Neutrophil (primary cell): ENCODE measurements around the gene HPS6.

Experiments
- H3K27ac ChIP-seq: fragments of 200-600 bp; sonication (generic); 2 replicates; pipeline ENCODE4 v1.5.1; 2016; ENCODE audit warnings: mild to moderate bottlenecking, moderate library complexity
- H3K27me3 ChIP-seq: fragments of 200-600 bp; sonication (generic); 2 replicates; pipeline ENCODE4 v1.6.0; 2016; ENCODE audit warnings: mild to moderate bottlenecking
- H3K36me3 ChIP-seq: fragments of 200-600 bp; sonication (generic); 2 replicates; pipeline ENCODE4 v1.5.1; 2017
- H3K4me1 ChIP-seq, 2 experiments: fragments of 200-600 bp in 1 of 2; sonication (generic) in 1 of 2; 1 replicate in 1 of 2; 2 replicates in 1 of 2; pipeline versions ENCODE4 v1.5.1 to v1.6.1; 2013 to 2016; ENCODE audit warnings: low read depth in 1 of 2, low read length in 1 of 2, mild to moderate bottlenecking in 1 of 2, moderate library complexity in 1 of 2; ENCODE audit not compliant: control insufficient read depth in 1 of 2, insufficient read depth in 1 of 2
- H3K4me3 ChIP-seq, 2 experiments: fragments of 200-600 bp in 1 of 2; sonication (generic) in 1 of 2; 1 replicate in 1 of 2; 2 replicates in 1 of 2; pipeline ENCODE4 v1.5.1; 2013 to 2016; ENCODE audit warnings: low read depth in 1 of 2, low read length in 1 of 2, mild to moderate bottlenecking in 1 of 2, moderate library complexity in 1 of 2
- H3K9me3 ChIP-seq: fragments of 200-600 bp; sonication (generic); 2 replicates; pipeline ENCODE4 v1.5.1; 2016
- CTCF ChIP-seq: fragments of 200-600 bp; sonication (generic); IDR thresholded peaks from 2 replicates; pipeline ENCODE4 v1.5.1; 2016; ENCODE audit warnings: antibody characterized with exemption

HPS6 gene

GRCh38 chr10:102064868-102065560 is at the start of gene HPS6:
TSS of gene HPS6 (plus strand) at chr10:102065349. CDS start at chr10:102065475, 126 bp downstream.
- peak within 1 kb of the TSS; percentile 94 for H3K27ac ChIP-seq
- peaks cover 36 to 38% of the 10 kb centered on the region in 2 experiments for H3K4me1 ChIP-seq
- H3K4me3 ChIP-seq = peak within 1 kb of the TSS; percentile 81 to 92
- peaks cover 12% of the 10 kb centered on the region for H3K36me3 ChIP-seq
- no peaks in the 10 kb centered on the region for H3K27me3 ChIP-seq
- peak; percentile 72 for TF ChIP-seq CTCF
- no peaks in the 10 kb centered on the region for H3K9me3 ChIP-seq

- no peaks in the 10 kb centered on the region for H3K4me1 ChIP-seq
- H3K36me3 ChIP-seq = peaks cover 57% of the 10 kb centered on the region
- H3K27ac ChIP-seq = no peak overlapping the region
- H3K27me3 ChIP-seq = no peaks in the 10 kb centered on the region
- H3K9me3 ChIP-seq = no peaks in the 10 kb centered on the region
- TF ChIP-seq CTCF = no peak
- H3K4me3 ChIP-seq = no peak overlapping the region
These were observed 48.7 kb upstream of the HPS6 start for GRCh38 chr10:102016416-102016815.

- TF ChIP-seq CTCF = no peak
- no peaks in the 10 kb centered on the region for H3K9me3 ChIP-seq
- no peak overlapping the region for H3K4me3 ChIP-seq
- H3K27me3 ChIP-seq = no peaks in the 10 kb centered on the region
- H3K36me3 ChIP-seq = peaks cover 52% of the 10 kb centered on the region
- H3K4me1 ChIP-seq = no peaks in the 10 kb centered on the region
- H3K27ac ChIP-seq = no peak overlapping the region
These were observed 47.9 kb upstream of the HPS6 start for GRCh38 chr10:102017295-102017694.

- Histone ChIP-seq H3K4me3 (no peak overlapping the region), H3K9me3 (no peaks in the 10 kb centered on the region), H3K27ac (no peak overlapping the region), H3K27me3 (no peaks in the 10 kb centered on the region), H3K4me1 (peaks cover 10 to 11% of the 10 kb centered on the region in 2 experiments), H3K36me3 (peaks cover 40% of the 10 kb centered on the region)
- TF ChIP-seq CTCF = no peak
These were observed 44.2 kb upstream of the HPS6 start for GRCh38 chr10:102020938-102021337.

GRCh38 chr10:102024799-102025198 is 40.4 kb upstream of the HPS6 start:
- peaks cover 10 to 11% of the 10 kb centered on the region in 2 experiments for H3K4me1 ChIP-seq
- H3K36me3 ChIP-seq = peaks cover 35% of the 10 kb centered on the region
- no peak for TF ChIP-seq CTCF
- H3K4me3 ChIP-seq = no peak overlapping the region
- H3K27me3 ChIP-seq = no peaks in the 10 kb centered on the region
- H3K27ac ChIP-seq = peak overlapping the region; percentile 30
- H3K9me3 ChIP-seq = no peaks in the 10 kb centered on the region
